WI38 (cell line): ENCODE results near the gene CHD3.

Experiments
- H3K4me3 ChIP-seq: 2 replicates; pipeline ENCODE4 v1.5.1; 2011; ENCODE audit warnings: low read depth, mild to moderate bottlenecking, control low read depth, low read length
- CTCF ChIP-seq: IDR thresholded peaks from 2 replicates; pipeline ENCODE4 v1.5.1; 2012; ENCODE audit warnings: low read depth, mild to moderate bottlenecking, control low read depth, low read length

Gene CHD3

GRCh38 chr17:7842380-7843256, 46.0 kb upstream of the CHD3 start:
- peak overlapping the region; percentile 78 for H3K4me3 ChIP-seq

GRCh38 chr17:7843257-7843535, 45.4 kb upstream of the CHD3 start:
- TF ChIP-seq CTCF: no peak
- H3K4me3 ChIP-seq: peak overlapping the region; percentile 78

More at GRCh38 chr17:7842380-7843256, 46.0 kb upstream of the CHD3 start:
- TF ChIP-seq CTCF: no peak

DNA sequence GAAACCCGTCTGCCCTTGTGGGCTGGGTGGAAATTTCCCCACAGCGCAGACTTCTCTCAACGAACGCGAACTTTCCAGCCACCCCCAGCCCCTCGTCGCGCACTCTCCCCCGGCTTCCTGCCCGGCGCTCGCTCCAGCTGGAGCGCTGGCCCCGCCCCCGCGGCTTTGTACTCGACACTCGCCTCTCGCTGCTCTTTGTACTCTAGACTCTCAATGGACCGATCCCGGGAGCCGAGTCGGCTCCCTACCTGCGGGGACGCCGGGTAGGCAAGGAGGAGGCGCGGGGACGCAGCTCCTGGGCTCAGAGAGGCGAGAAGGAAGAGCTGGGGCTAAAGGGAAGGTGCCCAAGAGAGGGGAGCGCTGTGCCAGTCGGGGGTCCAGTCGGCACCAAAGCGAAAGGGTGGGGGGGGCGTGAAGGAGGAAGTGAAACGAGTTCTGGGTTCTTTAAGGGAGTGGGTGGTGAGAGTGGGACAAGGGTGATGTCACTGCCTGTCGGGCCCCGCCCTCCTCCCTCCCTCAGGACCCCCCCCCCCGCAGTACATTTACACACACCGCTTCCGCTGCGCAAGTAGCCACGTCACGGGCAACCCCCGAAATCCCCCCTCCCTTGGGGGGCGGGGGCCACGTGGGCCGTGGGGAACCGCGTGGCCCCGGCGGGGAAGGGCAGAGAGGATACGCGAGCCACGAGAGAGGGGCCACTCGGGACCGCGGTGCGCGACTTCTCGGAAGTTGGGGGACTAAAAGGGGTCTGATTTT, 44.9 kb upstream of the CHD3 start:
- TF ChIP-seq CTCF: no peak
- H3K4me3 ChIP-seq: peak overlapping the region; percentile 78

GRCh38 chr17:7844292-7845154, 44.1 kb upstream of the CHD3 start:
- TF ChIP-seq CTCF: no peak
- H3K4me3 ChIP-seq: peak overlapping the region; percentile 78

DNA sequence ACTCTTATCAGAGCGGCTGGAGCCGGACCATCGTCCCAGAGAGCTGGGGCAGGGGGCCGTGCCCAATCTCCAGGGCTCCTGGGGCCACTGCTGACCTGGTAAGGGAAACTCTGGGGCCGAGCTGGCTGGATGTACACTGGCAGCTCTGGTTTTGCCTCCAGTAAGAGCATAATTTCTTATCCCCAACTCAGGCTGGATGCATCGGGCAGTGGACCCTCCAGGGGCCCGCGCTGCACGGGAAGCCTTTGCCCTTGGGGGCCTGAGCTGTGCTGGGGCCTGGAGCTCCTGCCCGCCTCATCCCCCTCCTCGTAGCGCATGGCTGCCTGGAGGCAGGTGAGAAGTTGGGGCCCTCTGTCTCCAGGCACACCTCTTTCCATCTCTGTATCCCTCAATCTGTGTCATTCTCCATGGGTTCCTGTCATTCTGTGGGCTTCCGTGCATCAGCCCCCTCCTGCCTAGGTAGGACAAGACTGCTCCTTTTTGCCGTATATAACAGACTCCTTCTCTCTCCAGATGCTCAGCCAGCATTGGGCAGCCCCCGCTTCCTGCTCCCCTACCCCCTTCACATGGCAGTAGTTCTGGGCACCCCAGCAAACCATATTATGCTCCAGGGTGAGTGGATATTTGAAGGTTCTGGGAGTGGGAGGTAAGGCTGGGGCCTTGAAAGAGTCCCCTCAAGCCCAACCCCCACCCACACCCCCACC, 43.1 kb upstream of the CHD3 start:
- TF ChIP-seq CTCF: no peak
- H3K4me3 ChIP-seq: peak overlapping the region; percentile 78

- TF ChIP-seq CTCF: no peak
- no peak overlapping the region for H3K4me3 ChIP-seq
Observed at GRCh38 chr17:7846063-7846735, 42.4 kb upstream of the CHD3 start.
